HG02852 (cell line): Measurements from ENCODE around the gene SLC39A8.
"Not testable (repeated sequence)": the region's sequence is repeated elsewhere in the genome, so short reads cannot be mapped to it uniquely, and the experiment has no call there.

Experiments
- ATAC-seq: cut with Tn5 transposase; IDR thresholded peaks from one replicate; pipeline ENCODE4 v1.9.1; 2021; ENCODE audit warnings: mild to moderate bottlenecking, moderate library complexity; ENCODE audit not compliant: unreplicated experiment

Gene SLC39A8

GRCh38 chr4:102301167-102301566 is 44.1 kb downstream of the SLC39A8 start:
- ATAC-seq, result no peak

- peak; percentile 81 for ATAC-seq
Measured at GRCh38 chr4:102299354-102300107, 45.8 kb downstream of the SLC39A8 start.

GRCh38 chr4:102298716-102299115 is 46.6 kb downstream of the SLC39A8 start:
- no peak for ATAC-seq

DNA sequence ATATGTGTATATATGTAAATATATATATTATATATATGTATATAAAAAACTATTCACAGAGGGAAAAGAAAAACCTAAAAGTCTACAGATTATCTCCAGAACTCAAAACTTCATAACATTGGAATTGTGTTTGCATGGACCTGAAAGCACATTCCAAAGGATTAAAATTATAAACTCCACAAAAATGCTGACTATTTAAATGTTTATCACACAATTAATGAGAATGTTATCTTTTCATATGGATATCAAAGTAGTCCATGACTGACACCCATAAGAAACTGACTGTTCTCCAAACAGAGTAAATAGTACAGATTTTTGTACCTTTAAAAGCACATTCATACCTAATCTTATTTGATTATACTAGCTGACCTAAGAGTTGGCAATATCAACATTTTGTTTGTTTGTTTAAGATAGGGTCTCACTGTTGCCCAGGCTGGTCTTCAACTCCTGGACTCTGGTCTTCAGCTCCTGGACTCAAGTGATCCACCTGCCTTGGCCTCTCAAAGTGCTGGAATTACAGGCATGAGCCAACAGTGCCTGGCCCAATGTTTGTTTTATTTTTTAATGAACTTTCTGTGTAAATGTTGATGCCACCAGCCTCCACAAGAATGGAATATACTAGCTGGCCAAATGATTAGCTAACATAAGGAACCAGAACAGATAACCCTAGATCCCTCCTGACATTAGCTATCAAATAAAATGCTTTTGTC is 50.0 kb downstream of the SLC39A8 start:
- no peak for ATAC-seq

DNA sequence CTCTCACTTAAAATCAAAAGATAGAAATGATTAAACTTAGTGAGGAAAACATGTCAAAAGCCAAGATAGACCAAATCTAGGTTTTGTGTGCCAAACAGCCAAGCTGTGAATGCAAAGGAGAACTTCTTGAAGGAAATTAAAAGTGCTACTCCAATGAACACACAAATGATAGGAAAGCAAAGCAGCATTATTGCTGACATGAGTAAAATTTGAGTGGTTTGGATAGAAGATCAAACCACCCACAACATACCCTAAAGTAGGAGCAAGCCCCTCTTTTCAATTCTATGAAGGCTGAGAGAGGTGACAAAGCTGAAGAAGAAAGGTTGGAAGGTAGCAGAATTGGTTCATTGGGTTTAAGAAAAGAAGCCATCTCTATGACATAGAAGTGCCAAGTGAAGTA is 56.8 kb downstream of the SLC39A8 start:
- no peak for ATAC-seq

GRCh38 chr4:102285831-102286230 is 59.5 kb downstream of the SLC39A8 start:
- no peak for ATAC-seq

DNA sequence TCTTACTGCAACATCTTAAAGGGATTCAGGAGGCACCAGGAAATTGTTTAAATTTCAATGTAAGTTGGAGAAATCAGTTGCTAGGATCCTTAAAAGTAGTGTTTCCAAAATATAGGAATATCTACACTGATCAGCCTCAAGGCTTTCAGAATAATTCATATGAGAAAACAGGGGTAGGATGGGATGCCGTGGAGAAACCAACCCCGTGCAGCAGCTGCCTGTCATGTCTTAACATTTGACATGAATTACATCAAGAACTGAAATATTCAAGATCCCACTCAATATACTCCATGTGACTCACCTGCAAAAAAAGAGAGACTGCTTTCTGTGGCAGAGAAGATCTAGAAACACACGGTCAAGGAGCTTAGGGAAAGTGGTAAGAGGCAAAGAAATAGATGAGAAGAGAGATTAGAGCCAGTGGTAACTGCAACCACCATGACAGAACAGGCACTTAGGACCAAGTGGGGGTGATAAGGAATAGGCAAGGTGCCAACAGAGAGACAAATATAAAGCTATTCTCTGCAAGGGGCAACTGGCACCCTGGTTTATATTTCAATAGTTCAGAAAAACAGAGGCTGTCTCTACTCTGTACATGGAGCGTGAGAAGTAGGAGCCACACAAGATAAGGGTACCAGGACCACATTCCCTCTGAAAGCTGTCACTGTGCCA is 64.0 kb downstream of the SLC39A8 start:
- ATAC-seq, result no peak

- not testable (repeated sequence) for ATAC-seq
Measured at GRCh38 chr4:102273317-102273716, 72.0 kb downstream of the SLC39A8 start.

GRCh38 chr4:102272318-102272717 is 73.0 kb downstream of the SLC39A8 start:
- no peak for ATAC-seq

DNA sequence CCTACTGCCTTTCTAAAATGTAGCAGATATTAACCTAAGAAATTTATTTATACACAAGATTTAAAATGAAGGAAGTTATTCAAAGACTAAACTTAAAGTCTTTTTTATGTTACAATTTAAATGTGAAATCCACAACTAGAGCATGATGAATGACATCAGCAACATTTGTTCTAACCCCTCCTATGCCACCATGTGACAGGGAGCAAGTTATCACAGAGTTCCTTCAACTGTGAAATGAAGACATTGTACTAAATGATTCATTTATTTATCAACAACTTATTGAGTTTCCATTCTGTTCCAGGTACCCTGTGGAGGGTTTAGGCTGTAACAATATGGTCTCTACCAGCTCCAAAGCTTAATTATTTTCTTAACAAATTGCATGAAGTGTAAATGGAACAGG is 76.9 kb downstream of the SLC39A8 start:
- ATAC-seq, result no peak

DNA sequence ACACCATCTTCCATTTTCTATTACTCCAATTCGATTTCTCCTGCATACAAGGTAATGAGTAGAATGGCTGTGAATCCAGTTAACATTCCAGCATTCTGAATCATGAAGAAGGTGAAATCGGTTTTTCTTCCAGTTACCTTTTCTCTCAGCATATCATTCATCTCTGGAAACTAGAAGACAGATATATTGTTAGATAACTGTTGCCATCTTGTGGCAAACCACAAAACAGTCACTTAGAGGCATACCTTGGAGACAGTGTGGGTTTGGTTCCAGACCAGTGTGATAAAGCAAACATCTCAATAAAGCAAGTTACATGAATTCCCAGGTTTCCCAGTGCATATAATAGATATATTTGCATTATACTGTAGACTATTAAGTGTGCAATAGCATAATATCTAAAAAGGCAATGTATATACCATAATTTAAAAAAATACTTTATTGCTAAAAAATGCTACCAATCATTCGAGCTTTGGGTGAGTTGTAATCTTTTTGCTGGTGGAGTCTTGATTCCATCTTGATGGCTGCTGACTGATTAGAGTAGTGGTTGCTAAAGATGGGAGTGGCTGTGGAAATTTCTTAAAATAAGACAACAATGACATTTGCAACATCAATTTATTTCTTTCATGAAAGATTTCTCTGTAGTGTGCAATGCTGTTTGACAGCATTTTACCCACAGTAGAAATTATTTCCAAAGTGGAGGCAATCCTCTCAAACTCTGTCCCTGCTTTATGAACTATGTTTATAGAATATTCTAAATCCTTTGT is 82.1 kb downstream of the SLC39A8 start:
- peak; percentile 94 for ATAC-seq

GRCh38 chr4:102259702-102260101 is 85.6 kb downstream of the SLC39A8 start:
- ATAC-seq, result no peak

DNA sequence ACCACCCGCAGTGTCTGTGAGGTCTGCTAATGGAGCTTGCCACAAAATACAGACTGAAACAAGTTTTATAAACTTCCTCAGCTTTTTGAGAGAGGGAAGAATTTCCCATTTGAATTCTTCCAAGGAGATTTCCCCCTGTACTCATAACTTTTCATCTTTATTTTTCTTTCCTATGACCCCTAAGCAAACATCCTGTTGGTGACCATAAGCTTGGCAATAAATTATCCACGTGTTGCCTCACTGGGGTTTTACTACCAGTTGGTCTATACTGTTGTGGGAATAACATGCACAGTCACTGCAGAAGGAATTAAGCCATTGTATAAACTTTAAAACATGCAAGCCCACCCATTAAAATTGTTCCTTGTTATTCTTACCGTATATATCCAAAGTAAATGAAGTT is 86.2 kb downstream of the SLC39A8 start:
- ATAC-seq, result no peak

DNA sequence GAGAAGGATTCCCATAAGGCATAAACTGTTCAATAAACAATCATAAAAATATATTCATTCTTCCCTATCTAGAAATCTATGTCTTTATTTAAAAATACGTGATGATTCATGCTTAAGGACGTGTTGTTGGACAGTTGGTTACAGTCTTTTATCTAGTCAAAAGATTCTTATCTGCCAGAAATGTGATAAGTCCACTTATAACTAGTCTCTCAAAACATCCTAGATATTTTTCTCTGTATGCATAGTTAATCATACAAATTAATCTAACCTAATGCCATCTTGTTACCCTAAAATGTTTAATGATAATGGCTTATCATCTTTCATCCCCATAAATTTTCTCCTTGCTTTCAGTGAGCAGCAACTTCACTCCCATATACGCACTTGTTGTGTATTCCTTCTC is 89.0 kb downstream of the SLC39A8 start:
- ATAC-seq, result no peak

GRCh38 chr4:102253860-102254259 is 91.4 kb downstream of the SLC39A8 start:
- ATAC-seq, result no peak

DNA sequence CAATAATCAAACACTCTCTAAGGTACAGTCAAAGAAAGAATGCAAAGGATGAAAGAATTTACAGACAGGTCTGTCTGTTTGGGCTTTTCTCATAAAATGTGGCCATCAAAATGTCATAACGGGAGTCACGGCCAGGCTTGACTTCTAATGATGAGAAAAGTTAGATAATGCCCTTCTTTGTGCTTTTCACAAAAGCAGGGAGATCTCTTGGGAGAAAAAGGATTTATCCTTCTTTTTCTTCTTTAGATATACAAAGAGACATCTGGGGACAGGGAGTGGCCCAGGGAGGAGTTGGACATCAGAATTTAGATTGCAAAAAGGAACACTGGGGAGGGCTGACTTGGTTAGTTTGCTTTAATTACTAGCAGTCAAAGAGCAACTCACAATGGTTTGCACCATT is 93.1 kb downstream of the SLC39A8 start:
- ATAC-seq, result no peak

DNA sequence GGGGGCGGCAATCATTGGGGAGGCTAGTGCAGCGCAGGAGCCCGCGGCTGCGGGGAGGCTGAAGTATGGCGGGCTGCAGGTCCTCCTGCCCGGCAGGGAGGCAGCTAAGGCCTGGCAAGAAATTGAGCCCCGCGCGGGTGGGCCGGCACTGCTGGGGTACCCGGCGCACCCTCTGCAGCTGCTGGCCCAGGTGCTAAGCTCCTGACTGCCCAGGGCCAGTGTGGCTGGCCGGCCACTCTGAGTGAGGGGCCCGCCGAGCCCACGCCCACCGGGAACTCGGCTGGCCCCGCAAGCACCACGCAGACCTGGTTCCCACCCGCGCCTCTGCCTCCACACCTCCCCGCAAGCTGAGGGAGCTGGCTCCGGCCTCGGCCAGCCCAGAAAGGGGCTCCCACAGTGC is 94.9 kb downstream of the SLC39A8 start:
- ATAC-seq, result no peak

- ATAC-seq, result no peak
Measured at GRCh38 chr4:102247041-102247440, 98.2 kb downstream of the SLC39A8 start.

DNA sequence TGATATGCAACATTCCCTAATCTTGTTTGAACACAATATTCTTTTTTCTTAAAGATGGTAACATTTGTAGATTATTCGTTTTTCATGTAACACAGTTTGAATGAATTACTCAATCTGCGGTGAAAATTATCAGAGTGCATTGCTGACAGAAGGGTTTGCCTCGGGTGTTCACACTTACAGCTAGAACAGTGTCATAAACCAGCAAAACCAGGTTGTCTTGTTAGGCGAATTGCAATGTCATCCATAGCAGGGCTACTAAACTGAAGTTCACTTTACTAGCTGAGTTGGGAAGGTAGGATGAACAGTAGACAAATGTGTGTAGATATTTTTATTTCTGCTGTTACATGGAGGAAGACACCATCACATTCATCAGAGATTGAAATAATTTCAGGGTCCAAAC is 98.9 kb downstream of the SLC39A8 start:
- ATAC-seq, result no peak

- no peak for ATAC-seq
Measured at GRCh38 chr4:102244878-102245535, 100.3 kb downstream of the SLC39A8 start.

GRCh38 chr4:102243296-102243695 is 102.0 kb downstream of the SLC39A8 start:
- not testable (repeated sequence) for ATAC-seq
